ENCODE results near the gene AGMAT.
A peak's percentile ranks its signal among the peaks of the same experiment; 100 is the strongest.

Gene AGMAT

DNA sequence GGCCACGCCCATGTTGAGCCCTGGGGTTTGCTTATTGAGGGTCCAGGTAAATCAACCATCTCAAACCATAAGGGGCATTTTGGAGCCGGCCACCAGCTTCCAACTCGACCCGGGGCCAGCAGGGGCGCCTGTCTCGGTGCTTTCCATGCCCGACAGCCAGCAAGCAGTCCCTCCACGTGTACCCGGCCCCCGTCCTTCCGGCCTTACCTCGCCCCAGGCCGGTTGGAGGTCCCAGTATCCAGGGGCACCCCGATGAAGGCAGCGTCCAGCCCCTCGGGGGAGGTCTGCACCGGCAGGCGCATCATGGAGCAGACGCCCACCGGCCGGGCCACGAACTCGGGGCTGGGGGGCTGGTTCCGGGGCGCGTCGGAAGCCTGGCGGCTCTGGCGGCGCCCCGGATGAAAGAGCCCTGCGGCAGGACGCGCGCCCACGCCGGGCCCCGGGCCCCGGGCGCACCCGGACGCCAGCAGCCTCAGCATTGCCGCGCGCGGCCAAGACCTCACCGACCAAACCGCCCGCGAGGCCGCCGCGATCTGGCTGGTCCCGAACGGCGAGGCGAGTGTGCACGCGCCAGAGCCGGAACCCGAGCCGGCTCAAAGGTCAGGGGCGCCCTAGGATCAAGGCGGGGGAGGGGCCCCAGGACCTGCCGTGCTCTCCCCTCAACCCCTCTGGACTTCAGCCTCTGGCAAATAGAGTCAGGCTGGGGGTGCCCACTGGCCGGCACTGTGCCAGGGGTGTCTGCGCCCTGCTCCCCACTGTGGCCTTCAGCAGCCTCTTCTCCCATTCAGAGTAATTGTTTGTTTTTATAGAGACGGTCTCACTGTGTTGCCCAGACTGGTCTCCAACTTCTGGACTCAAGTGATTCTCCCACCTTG is at the start of gene AGMAT:
Gene AGMAT (minus strand): TSS at position 563 of the 875 bp plus-strand sequence. CDS start 84 bp downstream, at position 479.
- no peak for DNase-seq

- no peak for DNase-seq
Observed at GRCh38 chr1:15633756-15634420, 49.0 kb upstream of the AGMAT start.

DNA sequence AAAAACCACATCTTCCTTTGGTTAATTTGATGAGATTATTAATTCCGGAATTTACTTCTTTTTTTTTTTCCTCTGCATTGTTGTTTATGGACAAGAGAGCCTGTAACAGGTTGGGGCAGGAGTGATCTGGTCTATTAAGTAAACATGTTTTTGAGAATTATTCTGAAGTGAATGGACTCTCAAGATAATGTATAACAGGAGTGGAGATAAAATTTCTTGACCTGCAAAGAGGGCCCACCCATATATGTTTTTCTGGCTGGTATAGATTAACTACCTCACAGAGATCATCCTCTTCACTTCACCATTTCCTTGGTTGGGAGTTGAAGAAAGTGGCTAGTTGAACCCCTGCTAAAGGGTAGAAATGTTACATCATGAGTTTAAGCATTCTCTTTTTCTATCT is 43.2 kb upstream of the AGMAT start:
- DNase-seq, result no peak

DNA sequence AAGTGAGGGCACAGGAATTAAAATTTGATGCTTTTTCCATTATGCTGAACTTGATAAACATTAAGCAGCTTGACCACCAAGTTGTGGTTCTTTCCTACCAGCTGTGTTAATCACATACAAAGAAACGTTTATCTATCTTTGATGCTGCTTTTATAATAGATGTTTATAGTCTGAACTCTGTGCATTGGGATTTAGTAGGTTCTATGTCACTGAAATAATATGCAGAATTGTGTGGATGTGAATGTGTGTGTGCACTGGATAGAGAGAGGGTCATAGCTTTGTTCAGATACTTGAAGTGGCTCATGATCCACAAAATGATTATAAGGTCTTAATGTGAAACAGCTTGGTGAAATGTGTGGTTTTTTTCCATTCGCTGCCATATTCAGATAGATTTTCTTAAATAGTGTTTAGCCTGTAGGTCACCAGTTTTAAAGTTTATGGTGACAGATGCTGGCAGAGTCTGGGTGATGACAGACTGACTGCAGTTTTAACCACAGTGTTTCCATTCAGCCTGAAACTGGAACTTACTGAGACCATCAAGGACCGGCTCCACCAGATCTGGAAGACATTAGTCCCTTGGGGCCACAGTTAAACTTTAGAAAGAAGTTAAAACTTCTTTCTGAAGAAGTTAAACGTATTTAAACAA is 42.6 kb upstream of the AGMAT start:
- no peak for DNase-seq

DNA sequence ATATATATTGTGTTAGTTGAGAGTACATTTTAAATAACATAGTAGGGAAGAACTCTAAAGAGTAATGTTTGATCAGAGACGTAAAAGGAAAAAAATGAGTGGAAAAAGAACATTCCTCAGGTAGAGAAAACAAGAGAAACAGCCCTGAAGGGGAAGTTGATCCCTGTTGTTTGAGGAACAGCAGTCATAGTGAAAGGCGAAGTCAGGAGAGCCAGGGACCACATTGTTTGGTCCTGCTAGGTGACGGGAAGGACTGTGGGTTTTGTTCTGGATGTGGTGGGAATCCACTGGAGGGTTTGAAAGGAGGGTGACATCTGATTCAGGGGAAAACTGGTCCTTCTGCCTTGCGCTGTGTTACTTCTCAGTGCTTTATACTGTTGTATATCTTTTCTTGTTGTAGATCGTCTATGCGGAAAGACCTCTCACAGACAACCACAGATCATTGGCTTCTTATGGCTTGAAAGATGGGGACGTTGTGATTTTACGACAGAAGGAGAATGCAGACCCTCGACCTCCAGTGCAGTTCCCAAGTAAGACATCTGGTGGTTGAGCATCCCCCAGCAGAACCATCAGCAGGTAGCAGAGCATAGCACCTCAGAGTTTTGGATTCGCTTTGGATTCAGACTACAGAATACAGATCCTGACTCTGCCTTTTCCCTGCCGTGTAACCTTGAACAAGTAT is 41.6 kb upstream of the AGMAT start:
- no peak for DNase-seq

- DNase-seq, result no peak
Observed at GRCh38 chr1:15625056-15625917, 40.4 kb upstream of the AGMAT start.

DNA sequence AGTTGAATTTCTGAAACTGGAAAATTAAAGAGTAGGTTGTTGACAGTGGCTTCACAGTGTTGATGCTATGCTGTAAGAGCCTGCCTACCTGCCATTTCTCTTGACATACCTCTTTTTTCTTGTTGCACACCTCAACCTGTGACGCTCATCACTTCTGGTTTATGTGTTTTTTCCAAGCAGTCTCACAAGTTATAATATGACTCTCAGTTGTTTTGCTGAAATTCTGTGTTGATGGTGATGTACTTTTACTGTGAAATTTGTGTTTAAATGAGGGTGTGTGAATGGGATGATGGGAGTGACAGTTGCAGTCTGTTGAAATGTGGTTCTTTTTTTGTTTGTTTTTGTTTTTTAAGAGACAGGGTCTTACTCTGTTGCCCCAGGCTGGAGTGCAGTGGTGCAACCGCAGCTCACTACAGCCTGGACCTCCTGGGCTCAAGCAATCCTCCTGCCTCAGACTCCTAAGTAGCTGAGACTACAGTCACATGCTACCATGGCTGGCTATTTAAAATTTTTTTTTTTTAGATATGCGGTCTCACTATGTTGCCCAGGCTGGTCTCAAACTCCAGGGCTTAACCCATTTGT is 39.4 kb upstream of the AGMAT start:
- no peak for DNase-seq

GRCh38 chr1:15623435-15623834 is 38.6 kb upstream of the AGMAT start:
- DNase-seq, result no peak

- no peak for DNase-seq
Observed at GRCh38 chr1:15622712-15623373, 38.0 kb upstream of the AGMAT start.

DNA sequence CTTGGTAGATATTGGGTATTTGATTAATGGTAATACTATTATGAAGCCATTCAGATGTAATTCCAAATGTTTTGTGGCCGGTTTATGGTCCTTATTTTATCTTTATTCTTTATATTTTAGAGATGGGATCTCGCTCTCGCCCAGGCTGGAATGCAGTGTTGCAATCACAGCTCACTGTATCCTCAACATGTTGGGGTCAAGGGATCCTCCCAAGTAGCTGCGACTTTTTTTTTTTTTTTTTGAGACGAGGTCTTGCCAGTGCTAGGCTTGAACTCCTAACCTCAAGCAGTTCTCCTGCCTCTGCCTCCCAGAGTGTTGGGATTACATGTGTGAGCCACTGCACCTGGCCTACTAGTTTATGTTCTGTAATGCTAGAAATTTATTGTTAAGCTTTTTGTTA is 37.1 kb upstream of the AGMAT start:
- DNase-seq, result no peak

DNA sequence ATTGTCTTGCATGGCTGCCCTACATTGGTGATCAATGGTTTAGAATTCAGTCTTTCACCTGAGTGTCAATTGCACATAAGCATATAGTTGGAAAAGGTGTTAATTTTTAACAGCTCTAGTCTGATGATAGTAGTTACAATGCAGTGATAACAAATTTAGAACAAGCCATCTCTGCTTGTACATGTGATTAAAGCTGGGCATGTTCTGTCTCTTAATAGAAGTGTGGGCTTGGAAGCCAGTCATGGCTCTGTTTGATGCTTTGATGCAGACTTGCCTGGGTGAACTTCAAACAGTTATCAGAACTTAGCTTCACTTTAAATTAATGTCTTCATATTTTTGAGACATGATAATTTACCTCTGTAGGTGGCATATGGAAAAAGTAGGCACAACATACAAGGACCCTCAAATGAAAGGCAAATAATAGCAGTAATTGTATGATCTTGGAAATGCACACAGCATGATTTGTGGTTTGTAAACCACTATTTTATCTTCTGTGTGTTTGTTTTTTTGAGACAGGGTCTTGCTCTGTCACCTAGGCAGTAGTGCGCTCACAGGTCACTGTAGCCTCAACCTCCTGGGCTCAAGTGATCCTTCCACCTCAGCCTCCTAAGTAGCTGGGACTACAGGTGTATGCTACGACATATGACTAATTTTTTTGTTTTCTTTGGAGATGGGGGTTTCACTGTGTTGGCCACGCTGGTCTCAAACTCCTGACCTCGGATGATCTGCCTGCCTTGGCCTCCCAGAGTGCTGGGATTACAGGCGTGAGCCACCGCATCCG is 36.2 kb upstream of the AGMAT start:
- no peak for DNase-seq

- no peak for DNase-seq
Observed at GRCh38 chr1:15620155-15620545, 35.3 kb upstream of the AGMAT start.

GRCh38 chr1:15618655-15619525 is 34.0 kb upstream of the AGMAT start:
- DNase-seq, result no peak

GRCh38 chr1:15618077-15618654 is 33.3 kb upstream of the AGMAT start:
- peak; percentile 41 for DNase-seq

DNA sequence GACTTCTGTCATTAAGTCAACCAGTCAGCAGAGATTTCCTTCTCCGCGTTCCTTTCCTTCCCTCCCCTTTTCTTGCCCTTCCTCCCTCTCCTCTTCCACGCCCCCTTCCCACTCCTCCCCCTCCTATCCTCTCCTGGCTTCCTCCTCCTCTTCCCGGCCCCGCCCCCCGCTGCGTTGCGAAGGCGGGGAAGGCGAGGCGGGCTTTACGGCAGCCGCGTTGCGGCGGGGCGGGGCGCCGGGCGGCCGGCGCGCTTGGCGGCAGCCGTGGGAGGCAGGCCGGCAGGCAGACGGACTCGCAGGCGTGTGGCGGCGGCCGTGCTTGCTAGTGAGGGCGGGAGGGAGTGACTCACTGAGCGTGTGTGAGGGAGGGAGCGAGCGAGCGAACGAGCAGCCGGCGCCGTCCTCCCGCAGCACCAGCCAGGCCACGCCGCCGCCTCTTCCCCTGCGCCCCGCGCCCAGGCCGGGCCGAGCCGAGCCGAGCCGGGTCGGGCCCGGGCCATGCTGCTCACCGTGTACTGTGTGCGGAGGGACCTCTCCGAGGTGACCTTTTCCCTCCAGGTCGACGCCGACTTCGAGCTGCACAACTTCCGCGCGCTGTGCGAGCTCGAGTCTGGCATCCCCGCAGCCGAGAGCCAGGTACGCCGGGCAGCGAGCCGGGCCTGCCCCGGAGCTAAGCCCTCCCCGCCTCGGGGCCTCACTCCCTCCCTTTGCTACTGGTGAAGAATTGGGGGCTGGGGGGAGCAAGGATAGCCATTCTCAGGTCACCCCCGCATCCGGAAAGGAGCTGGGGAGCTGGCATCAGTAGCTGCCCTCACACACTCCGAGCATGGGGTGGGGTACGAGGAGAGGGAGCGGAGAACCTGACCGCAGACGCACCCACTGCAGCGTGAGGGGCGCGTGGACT is 32.6 kb upstream of the AGMAT start, which contains the start of gene DDI2:
Gene DDI2 (plus strand): TSS at position 286 of the 904 bp plus-strand sequence. CDS start 213 bp downstream, at position 499.
- DNase-seq, result peak; percentile 93

DNA sequence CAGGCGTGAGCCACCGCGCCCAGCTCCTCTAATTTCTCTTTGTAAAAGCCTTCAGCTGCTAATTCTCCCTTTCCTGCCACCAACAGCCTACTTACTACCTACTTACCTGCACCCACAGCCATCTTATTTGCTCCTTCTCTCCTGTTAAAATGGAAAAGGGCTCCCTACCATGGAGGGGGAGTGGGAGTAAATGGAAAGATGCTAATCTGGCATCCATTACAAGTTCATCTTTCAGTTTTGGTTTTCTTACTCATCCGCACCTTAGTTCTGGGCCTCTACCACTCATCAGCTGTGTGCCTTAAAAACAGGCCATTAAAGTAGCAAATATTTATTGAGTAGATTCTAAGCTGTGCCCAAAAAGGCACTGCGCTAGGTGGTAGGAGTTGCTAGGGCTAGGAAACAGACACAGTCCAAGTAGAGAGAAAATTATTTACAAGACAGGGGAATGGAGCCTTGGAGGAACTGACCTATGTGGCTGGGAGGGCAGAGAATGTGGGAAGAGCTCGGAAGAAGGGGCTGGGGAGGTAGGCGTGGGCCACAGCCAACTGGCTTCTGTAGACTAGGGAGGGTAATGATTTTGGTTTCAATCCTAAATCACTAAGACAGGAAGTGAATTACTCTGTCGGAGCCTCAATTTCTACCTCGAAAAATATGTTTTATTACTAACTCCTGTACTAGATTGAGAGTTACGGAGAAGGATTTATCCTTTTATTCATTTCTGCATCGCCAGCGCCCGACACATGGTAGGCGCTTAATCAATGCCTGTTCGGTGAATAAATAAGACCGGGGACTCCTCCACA is 31.7 kb upstream of the AGMAT start:
- DNase-seq, result no peak

- DNase-seq, result no peak
Observed at GRCh38 chr1:15610167-15610566, 25.3 kb upstream of the AGMAT start.
